Brain microvascular endothelial cell (primary cell): ENCODE measurements around the gene CDH4.

Experiments used
- DNase-seq: peaks from one replicate; pipeline ENCODE4 v3.0.0-alpha.2; 2020
- H3K27ac ChIP-seq: fragments of 250-450 bp; sonication (Bioruptor Pico); 2 replicates; pipeline ENCODE4 v1.5.1; 2020; ENCODE audit warnings: mild to moderate bottlenecking, moderate library complexity
- H3K27me3 ChIP-seq: fragments of 250-450 bp; sonication (Bioruptor Pico); replicated peaks from 2 replicates; pipeline ENCODE4 v1.5.1; 2020; ENCODE audit warnings: mild to moderate bottlenecking
- H3K36me3 ChIP-seq: fragments of 250-450 bp; sonication (Bioruptor Pico); replicated peaks from 2 replicates; pipeline ENCODE4 v1.5.1; 2020; ENCODE audit warnings: mild to moderate bottlenecking
- H3K4me3 ChIP-seq: 2 replicates; pipeline ENCODE4 v1.5.1; 2011; ENCODE audit warnings: low read depth, mild to moderate bottlenecking, control low read depth, low read length, moderate library complexity
- in situ Hi-C: cut with HindIII; loops from 2 replicates; pipeline ENCODE4 v1.10.0; 2017; ENCODE audit warnings: low sequenced_read_pairs, low pct_ligation_motif_present
- TF ChIP-seq, protein P1 (sequence below): IDR thresholded peaks from 2 replicates; pipeline ENCODE4 v1.5.1; 2011; ENCODE audit warnings: low read depth, mild to moderate bottlenecking, moderate library complexity, low read length, control low read depth, inconsistent platforms; ENCODE audit errors: missing control alignments

CDH4 gene

DNA sequence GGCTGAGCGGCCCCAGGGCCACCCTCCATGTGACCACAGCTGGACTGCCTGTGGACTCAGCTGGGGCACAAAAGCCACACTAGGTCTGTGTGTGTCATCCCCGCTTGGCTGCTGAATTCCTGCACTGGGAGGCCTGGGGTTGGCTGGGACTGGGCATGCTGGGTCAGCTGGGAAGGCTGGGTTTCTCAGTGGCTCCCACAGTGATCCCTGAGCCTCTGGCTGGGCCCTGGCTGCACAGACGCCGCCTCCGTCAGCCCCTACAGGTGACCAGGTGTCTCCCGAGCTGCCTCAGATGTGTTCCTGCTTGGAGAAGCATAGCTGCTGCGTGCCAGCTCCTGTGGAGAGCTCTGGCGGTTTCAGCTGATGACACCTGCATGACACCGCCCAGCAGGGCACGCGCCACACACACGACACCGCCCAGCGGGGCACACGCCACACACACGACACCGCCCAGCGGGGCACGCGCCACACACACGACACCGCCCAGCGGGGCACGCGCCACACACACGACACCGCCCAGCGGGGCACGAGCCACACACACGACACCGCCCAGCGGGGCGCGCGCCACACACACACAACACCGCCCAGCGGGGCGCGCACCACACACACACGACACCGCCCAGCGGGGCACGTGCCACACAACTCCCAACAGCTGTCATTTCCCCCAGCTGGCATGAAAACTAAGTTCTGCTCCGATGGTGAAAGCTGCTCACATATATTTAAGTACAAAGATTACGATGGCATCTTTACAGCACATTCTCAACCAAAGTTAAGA lies 724.8 kb downstream of the CDH4 start:
- TF ChIP-seq, protein P1, sequence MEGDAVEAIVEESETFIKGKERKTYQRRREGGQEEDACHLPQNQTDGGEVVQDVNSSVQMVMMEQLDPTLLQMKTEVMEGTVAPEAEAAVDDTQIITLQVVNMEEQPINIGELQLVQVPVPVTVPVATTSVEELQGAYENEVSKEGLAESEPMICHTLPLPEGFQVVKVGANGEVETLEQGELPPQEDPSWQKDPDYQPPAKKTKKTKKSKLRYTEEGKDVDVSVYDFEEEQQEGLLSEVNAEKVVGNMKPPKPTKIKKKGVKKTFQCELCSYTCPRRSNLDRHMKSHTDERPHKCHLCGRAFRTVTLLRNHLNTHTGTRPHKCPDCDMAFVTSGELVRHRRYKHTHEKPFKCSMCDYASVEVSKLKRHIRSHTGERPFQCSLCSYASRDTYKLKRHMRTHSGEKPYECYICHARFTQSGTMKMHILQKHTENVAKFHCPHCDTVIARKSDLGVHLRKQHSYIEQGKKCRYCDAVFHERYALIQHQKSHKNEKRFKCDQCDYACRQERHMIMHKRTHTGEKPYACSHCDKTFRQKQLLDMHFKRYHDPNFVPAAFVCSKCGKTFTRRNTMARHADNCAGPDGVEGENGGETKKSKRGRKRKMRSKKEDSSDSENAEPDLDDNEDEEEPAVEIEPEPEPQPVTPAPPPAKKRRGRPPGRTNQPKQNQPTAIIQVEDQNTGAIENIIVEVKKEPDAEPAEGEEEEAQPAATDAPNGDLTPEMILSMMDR, result no peak
- Histone ChIP-seq H3K27me3 (no peaks in the 10 kb centered on the region), H3K27ac (no peak overlapping the region), H3K36me3 (peaks cover 6% of the 10 kb centered on the region), H3K4me3 (no peak overlapping the region)
- in situ Hi-C loops, result no loop called here
- no peak for DNase-seq

DNA sequence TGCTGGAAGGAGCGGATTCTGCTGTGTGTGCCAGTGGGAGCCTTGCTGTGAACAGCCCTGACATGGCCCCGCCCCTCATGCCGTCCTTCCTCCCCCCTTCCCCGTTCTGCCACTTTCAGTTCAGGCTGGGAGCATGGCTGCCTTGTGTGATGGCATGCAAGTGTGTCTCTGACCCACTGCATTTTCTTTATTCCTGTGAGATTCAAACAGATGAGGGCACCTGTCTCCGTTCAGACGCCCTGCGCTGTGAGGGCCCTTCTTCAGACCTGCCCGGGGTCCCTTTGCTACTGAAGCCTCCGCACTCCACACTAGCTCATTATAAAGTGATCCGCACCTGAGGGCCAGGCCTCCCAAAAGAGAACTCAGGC lies 725.3 kb downstream of the CDH4 start:
- in situ Hi-C loops, result no loop called here
- TF ChIP-seq, protein P1, result no peak
- Histone ChIP-seq H3K27me3 (no peaks in the 10 kb centered on the region), H3K36me3 (peaks cover 5% of the 10 kb centered on the region), H3K4me3 (no peak overlapping the region), H3K27ac (no peak overlapping the region)
- no peak for DNase-seq

DNA sequence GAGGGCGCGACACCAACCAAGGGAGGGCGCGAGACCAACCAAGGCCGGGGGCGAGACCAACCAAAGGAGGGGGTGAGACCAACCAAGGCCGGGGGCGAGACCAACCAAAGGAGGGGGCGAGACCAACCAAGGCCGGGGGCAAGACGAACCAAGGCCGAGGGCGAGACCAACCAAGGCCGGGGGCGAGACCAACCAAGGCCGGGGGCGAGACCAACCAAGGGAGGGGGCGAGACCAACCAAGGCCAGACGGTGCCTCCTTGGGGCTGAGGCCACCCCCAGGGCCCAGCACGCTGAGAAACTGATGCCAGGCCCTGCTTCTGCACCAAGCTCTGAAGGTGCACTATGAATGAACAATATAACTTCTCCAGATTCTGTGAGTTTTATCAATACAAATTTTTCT lies 726.4 kb downstream of the CDH4 start:
- TF ChIP-seq, protein P1, result no peak
- no peaks in the 10 kb centered on the region for H3K27me3 ChIP-seq
- no peak overlapping the region for H3K27ac ChIP-seq
- no peak overlapping the region for H3K4me3 ChIP-seq
- DNase-seq, result no peak
- in situ Hi-C loops, result no loop called here
- H3K36me3 ChIP-seq, result no peaks in the 10 kb centered on the region

DNA sequence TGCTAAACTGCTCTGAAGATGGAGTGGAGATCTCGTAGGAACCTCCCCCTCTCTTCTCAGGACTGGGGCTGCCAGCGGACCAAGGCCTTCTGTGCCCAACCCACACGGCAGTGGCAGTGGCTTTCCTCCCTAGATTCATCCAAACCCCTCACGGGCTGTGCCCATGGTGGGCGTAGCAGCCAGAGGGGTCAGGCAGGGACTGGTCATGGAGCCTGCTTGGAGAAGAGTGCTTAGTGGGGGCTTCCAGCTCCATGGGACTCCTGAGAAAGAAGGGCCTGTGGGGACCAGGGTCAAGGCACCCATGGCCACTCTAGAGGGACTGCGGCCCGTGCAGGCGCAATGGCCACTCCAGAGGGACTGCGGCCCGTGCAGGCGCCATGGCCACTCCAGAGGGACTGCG lies 727.0 kb downstream of the CDH4 start:
- no peaks in the 10 kb centered on the region for H3K36me3 ChIP-seq
- TF ChIP-seq, protein P1, result no peak
- no peaks in the 10 kb centered on the region for H3K27me3 ChIP-seq
- in situ Hi-C loops, result no loop called here
- no peak overlapping the region for H3K27ac ChIP-seq
- H3K4me3 ChIP-seq, result no peak overlapping the region
- DNase-seq, result no peak

DNA sequence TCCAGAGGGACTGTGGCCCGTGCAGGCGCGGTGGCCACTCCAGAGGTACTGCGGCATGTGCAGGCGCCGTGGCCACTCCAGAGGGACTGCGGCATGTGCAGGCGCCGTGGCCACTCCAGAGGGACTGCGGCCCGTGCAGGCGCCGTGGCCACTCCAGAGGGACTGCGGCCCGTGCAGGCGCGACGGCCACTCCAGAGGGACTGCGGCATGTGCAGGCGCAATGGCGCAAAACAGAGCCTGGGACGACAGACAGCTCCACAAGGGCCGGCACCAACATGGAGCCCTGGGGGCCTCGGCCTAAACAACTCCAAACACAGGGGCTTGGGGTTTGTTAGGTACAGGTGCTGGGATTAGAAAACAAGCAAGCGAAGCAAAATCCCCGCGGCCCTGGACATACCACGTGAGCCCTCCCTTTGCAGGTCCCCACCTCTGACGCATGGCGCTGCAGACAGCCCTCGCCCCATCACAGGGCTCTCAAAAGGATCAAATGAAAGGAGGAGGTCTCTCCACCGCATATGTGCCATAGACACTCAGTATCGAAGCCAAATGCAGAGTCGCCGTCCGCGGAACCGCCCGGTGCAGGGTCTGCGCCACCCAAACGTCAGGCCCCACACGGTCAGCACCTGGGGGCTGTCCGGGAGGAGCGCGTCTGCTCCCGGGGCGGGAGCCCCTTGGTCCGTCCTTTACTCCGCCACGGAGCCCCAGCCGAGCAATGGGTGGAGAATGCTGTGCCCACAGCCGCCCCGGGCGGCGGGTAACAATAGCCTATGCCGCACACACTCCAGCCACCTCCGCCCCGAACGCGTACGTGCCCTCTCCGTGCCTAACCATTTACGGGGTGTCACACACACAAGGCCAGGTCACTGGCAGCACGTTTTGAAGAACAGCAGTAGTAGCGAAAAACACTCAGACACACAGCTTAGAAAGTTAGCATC lies 727.9 kb downstream of the CDH4 start:
- no peak for DNase-seq
- in situ Hi-C loops, result no loop called here
- Histone ChIP-seq H3K36me3 (no peaks in the 10 kb centered on the region), H3K4me3 (no peak overlapping the region), H3K27ac (no peak overlapping the region), H3K27me3 (no peaks in the 10 kb centered on the region)
- TF ChIP-seq, protein P1, result no peak
